IMR-90 (cell line): ENCODE data around the gene ITGAE.
"Not testable (repeated sequence)": the region's sequence is repeated elsewhere in the genome, so short reads cannot be mapped to it uniquely, and the experiment has no call there.

Experiments used
- BHLHE40 ChIP-seq: fragments of 150-350 bp; IDR thresholded peaks from 2 replicates; pipeline ENCODE4 v1.6.1; 2016; ENCODE audit warnings: mild to moderate bottlenecking, low read depth, low read length
- MAZ ChIP-seq: IDR thresholded peaks from 2 replicates; pipeline ENCODE4 v1.6.1; 2012; ENCODE audit warnings: low read depth, mild to moderate bottlenecking, low read length, improper control_type of control experiment, moderate library complexity, borderline replicate concordance
- POLR2A ChIP-seq: IDR thresholded peaks from 2 replicates; pipeline ENCODE4 v1.6.1; 2012; ENCODE audit warnings: mild to moderate bottlenecking, low read depth, low read length
- RAD21 ChIP-seq: IDR thresholded peaks from 2 replicates; pipeline ENCODE4 v1.6.1; 2012; ENCODE audit warnings: low read length, improper control_type of control experiment
- SMC3 ChIP-seq: fragments of 150-350 bp; IDR thresholded peaks from 2 replicates; pipeline ENCODE4 v1.6.1; 2016; ENCODE audit warnings: low read depth, mild to moderate bottlenecking, antibody characterized with exemption, low read length, moderate library complexity
- TF ChIP-seq, protein P1 (sequence below): conservative IDR thresholded peaks from 2 replicates; pipeline ENCODE4 v1.5.1; 2012; ENCODE audit warnings: mild to moderate bottlenecking, low read depth, low read length, improper control_type of control experiment

DNA sequence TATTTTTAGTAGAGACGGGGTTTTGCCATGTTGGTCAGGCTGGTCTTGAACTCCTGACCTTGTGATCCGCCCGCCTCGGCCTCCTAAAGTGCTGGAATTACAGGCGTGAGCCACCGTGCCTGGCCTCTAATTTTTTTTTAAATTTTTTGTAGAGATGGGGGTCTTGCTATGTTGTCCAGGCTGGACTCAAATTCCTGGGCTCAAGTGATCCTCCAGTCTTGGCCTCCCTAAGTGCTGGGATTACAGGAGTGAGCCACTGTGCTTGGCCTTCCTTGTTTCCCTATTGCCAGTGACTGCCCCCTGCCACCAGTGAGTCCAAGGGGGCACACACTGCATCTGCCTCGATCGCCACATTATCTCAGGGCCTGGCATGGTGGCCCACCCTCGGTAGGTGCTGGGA, 6.8 kb downstream of the ITGAE start:
- TF ChIP-seq POLR2A, RAD21, BHLHE40, MAZ, SMC3: not testable (repeated sequence)
- TF ChIP-seq, protein P1, sequence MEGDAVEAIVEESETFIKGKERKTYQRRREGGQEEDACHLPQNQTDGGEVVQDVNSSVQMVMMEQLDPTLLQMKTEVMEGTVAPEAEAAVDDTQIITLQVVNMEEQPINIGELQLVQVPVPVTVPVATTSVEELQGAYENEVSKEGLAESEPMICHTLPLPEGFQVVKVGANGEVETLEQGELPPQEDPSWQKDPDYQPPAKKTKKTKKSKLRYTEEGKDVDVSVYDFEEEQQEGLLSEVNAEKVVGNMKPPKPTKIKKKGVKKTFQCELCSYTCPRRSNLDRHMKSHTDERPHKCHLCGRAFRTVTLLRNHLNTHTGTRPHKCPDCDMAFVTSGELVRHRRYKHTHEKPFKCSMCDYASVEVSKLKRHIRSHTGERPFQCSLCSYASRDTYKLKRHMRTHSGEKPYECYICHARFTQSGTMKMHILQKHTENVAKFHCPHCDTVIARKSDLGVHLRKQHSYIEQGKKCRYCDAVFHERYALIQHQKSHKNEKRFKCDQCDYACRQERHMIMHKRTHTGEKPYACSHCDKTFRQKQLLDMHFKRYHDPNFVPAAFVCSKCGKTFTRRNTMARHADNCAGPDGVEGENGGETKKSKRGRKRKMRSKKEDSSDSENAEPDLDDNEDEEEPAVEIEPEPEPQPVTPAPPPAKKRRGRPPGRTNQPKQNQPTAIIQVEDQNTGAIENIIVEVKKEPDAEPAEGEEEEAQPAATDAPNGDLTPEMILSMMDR, result not testable (repeated sequence)
